ENCODE data around the gene KIAA1328.

GRCh38 chr18:37176621-37176934 is 347.7 kb downstream of the KIAA1328 start:
- TF ChIP-seq CTCF (IDR thresholded peaks at IDR 0.05) (no peak), POLR2A (IDR thresholded peaks at IDR 0.05) (no peak)

All from heart left ventricle (tissue), 13 donors.